ENCODE data around the gene NAGA.
"Not testable (repeated sequence)": the region's sequence is repeated elsewhere in the genome, so short reads cannot be mapped to it uniquely, and the experiment has no call there.

Gene NAGA

GRCh38 chr22:42070517-42071422 lies at the start of gene NAGA:
NAGA (minus strand) TSS chr22:42070812; CDS start chr22:42070297, 515 bp downstream.
- DNase-seq (ENCODE audit: low read depth in 3 of 3): peak; percentile 86 to 89 (median 89)

- DNase-seq (ENCODE audit: low read depth in 3 of 3): no peak
Observed at GRCh38 chr22:42116848-42117424, 46.3 kb upstream of the NAGA start.

GRCh38 chr22:42115420-42115830 lies 44.8 kb upstream of the NAGA start:
- DNase-seq (ENCODE audit: low read depth in 3 of 3): not testable (repeated sequence)

GRCh38 chr22:42114721-42115120 lies 44.1 kb upstream of the NAGA start:
- no peak for DNase-seq (ENCODE audit: low read depth in 3 of 3)

DNA sequence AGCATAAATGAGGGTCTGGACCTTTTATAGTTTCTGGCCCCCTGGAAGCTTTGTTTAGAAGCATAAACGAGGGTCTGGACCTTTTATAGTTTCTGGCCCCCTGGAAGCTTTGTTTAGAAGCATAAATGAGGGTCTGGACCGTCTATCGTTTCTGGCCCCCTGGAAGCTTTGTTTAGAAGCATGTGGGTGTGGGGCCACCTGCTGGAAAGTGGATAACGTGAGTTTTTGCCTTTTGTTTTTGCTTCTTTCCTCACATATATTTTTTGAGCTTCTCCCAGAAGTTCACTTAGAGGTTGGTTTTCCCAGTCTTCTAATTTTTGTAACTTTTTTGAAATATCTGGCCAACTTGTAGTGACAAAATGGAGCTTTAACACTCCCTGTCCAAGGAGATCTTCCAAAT lies 42.2 kb upstream of the NAGA start:
- not testable (repeated sequence) for DNase-seq (ENCODE audit: low read depth in 3 of 3)

DNA sequence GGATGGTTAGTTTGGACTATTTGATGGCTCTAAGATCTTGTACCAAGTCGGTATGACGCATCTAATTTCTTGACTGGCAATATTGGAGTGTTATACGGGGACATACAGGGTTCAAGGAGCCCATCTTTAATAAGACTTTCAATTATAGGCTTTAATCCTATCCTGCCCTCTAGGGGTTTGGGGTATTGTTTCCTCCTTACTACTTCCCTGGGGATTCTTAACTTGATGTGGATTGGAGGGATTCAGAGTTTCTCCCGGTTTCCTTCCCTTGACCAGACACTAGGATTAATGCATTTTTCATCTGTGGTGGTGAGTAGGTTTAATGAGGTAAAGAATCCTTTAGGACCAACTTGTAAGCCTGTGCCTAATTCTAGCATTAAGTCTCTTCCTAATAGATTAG lies 41.2 kb upstream of the NAGA start:
- DNase-seq (ENCODE audit: low read depth in 3 of 3): no peak

DNA sequence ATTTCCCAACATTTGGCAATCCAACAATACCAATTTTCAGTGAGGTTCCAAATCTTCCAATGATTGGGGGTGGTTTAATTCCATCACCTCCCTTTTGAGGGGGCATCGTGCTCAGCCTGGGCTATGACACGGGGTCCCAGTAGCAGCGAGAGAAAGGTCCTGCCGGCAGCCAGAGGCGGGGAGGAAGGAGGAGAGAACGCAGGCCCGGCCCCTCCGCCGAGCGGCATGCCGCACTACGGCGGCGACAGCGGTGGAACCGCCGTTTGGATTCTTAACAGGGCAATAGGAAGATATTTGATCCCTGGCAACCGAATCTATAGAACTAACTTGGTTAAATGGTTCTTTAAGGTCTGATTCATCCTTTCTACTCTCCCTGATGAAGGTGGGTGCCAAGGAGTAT lies 38.2 kb upstream of the NAGA start:
- DNase-seq (ENCODE audit: low read depth in 3 of 3): no peak

DNA sequence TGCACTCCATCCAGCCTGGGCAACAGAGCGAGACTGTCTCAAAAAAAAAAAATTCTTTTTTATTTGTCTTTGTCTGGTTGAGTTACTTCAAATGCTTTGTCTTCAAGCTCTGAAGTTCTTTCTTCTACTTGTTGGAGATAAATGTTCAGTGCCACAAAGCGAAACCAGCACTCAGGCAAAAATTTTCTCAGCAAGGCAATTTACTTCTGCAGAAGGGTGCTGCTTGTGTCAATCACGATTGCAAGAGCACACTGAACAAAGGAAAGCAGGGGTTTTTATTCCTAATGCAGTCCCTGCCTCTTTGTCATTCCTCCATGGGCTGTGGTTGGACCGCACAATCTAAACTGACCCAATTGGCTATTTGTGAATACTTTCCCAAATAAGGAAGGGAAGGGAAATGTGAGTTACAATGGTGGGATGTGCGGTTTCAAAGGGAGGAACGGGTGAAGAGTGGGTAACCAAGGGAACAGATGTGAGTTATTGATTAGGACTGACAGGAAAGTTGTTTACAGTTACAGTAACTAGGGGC lies 33.8 kb upstream of the NAGA start:
- not testable (repeated sequence) for DNase-seq (ENCODE audit: low read depth in 3 of 3)

DNA sequence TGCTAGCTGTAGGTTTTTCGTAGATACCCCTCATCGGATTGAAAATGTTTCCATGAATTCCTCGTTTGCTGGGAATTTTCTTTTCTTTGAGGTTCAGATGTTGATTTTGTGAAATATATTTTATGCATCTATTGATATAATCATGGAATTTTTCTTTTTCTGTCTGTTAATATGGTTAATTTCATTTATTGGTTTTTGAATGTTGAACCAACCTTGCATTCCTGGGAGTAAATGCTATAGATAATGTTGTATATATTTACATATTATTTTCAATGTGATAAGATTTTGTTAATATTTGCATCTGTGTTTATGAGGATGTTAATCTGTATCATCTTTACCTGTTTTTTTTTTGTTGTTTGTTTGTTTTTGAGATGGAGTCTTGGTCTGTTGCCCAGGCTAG lies 30.6 kb upstream of the NAGA start:
- DNase-seq (ENCODE audit: low read depth in 3 of 3): no peak

GRCh38 chr22:42091455-42091782 lies 20.8 kb upstream of the NAGA start:
- DNase-seq (ENCODE audit: low read depth in 3 of 3): no peak

- peak; percentile 92 to 99 (median 92) for DNase-seq (ENCODE audit: low read depth in 3 of 3)
Observed at GRCh38 chr22:42090596-42091454, 20.2 kb upstream of the NAGA start, which contains the start of gene NDUFA6. NDUFA6 (minus strand) TSS chr22:42090772; CDS start chr22:42090744, 28 bp downstream.

DNA sequence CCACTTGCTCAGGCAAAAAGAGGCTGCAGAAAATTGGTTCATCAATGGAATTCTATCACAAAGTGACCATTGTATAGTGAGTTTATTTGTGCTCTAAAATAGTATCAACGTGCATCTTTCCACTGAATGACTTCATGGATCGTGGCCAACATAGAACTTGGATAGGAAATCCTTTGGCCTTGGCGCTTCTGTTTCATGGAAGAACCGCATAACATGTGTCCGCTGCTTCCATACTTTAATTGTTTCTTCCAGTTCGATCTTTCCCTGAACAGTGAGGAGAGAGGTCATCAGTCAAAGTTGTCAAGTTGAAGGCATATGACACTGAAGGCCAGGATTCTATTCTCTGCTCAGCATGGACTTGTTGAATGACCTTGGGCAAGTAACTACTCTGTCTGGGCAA lies 15.4 kb upstream of the NAGA start:
- DNase-seq (ENCODE audit: low read depth in 3 of 3): no peak

- DNase-seq (ENCODE audit: low read depth in 3 of 3): no peak
Observed at GRCh38 chr22:42084874-42085273, 14.3 kb upstream of the NAGA start.

DNA sequence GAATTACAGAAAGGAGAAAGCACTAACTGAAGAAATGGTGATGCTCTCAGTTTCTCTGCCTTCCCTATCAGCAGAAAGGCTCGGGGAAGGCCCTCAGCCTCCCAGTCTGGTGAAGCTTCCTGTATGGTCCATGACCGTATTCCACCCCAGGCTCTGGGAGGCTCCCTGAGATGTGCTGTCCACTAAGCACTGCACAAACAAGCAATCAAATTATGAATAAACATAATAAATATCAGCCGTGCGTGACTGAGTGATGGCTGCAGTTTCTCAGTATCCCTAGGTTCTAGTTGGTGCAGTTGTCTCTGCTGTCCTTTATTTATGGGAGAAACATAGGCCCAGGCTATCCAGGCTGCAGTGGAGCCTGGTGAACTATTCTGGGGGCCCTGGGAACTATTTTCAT lies 12.5 kb upstream of the NAGA start:
- DNase-seq (ENCODE audit: low read depth in 3 of 3): no peak

DNA sequence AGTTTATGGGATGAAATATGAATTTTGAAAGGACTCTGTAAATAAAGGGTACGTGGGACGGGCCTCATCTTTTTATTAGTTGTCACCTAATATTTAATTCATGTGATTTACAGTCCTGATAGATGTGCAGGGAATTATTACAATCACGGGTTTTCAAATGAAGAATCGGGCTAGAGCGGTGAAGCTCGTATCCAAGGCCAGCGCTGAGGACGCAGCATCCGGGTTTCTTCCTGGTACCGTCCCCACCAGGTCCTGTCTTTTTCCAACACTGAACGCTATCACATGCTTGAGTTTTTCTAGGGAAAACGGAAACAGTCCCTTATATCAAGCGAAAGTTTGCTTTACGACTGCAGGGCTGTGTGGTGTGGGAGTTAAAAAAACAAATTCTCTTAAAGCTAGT lies 9.7 kb upstream of the NAGA start:
- DNase-seq (ENCODE audit: low read depth in 3 of 3): no peak

DNA sequence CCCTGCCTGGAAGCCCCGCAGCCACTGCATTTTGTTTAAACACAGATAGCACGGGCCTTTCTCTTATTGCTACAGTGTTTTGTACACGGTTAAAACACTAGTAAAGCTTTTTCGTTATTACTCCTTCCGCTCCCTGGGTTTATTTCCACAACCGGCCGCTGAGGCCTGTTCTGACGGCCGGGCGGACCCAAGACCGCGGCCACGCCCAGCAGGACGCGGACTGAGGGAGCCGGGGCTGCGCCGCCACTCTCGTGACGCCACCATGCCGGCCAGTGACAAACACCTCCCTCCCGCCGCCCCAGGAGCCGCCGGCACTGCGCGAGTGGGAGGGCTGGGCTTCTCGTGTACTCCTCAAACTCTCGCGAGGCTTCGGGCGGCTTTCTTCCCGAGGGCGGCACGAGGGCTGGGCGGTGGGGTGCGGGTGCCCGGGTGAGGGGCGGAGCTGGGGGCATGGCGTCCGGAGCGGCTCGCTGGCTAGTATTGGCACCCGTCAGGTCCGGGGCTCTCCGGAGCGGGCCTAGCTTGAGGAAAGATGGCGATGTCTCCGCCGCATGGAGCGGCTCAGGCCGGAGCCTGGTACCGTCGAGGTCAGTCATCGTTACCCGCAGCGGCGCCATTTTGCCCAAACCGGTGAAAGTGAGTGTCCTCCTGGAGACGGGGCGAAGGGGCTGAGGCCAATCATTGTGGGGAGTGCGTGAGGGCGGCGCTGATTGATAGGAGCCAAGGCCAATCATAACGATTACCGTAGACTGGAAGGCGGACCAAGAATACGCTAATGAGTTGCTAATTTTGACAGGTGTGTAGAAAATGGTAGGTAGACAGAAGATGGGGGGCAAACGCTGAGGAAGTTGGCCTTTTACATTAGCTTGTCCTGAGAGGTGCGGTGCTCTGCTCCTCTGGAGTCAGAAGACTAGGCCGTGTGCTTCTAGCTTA lies 9.0 kb upstream of the NAGA start, which contains the start of gene SMDT1:
Gene SMDT1 (plus strand): TSS at position 382 of the 933 bp plus-strand sequence. CDS start 69 bp downstream, at position 451.
- DNase-seq (ENCODE audit: low read depth in 3 of 3): peak; percentile 96 to 97 (median 97)

DNA sequence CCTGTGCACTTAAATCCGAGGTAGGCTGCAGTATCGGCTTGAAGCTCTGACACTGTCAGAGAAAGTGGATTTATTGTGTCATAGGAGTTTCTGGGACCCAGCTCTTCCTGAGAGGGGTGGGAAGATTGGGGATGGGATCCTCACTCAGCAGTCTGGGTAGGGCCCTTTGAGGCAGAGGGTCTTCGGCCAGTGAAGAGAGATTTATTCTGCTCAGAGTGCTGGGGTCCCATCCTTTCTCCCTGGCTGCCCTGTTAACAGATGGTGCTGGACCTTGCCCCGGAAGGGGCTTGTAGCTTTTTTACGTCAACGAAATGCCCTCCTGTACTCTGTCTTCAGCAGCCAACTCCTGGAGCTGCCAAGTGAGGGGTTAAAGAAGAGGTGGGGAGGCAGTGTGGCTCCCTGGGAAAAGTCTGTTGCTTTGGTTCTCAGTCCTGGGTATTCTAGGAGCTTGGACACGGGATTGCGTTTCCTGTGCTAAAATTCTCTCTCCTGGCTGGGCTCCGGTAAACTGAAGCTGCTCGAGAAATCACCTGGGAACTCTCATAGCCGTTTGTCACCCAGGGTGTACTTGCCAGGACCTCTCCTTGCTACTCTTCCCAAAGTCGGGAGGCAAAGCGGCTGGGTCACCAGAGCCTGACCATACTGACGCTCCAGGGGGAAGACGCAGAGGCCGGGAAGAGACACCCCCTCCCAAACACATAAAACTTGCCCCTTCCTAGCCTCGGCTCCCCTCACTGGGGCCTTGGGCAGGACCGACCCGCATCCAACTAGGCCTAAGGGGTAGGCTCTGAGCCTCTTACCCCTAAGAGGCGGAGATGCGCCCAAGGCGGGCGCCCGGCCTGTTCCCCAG lies 8.1 kb upstream of the NAGA start:
- DNase-seq (ENCODE audit: low read depth in 3 of 3): no peak

DNA sequence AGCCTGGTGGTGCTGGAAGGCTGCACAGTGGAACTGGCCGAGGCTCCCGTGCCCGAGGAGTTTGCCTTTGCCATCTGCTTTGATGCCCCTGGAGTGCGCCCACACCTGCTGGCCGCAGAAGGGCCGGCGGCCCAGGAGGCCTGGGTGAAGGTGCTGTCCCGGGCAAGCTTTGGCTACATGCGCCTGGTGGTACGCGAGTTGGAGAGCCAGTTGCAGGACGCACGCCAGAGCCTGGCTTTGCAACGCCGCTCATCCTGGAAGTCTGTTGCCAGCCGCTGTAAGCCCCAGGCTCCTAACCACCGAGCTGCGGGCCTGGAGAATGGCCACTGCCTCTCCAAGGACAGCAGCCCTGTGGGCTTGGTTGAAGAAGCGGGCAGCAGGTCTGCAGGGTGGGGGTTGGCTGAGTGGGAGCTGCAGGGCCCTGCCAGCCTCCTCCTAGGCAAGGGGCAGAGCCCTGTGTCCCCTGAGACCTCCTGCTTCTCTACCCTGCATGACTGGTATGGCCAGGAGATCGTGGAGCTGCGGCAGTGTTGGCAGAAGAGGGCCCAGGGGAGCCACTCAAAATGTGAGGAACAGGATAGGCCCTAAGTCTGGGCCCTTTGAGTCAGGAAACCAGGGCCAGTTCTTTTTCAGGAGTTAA lies 7.0 kb upstream of the NAGA start:
- no peak for DNase-seq (ENCODE audit: low read depth in 3 of 3)

GRCh38 chr22:42076764-42077485 lies 6.3 kb upstream of the NAGA start:
- DNase-seq (ENCODE audit: low read depth in 3 of 3): no peak
